HCT116 (cell line): ENCODE measurements around the gene POU5F1. TPM values are rescaled to one million over a fixed set of nuclear protein-coding genes. Genes with fewer than 3 reads are reported as not detected.
A peak's percentile ranks its signal among the peaks of the same experiment; 100 is the strongest.

Experiments
- ATAC-seq: fragments of 200-7000 bp; cut with Tn5 transposase; 2 replicates; pipeline ENCODE4 v1.9.1; 2020; ENCODE audit warnings: mild to moderate bottlenecking, moderate library complexity
- BruUV-seq: library from RNA; stranded (reverse); fragments of 400-500 nt; replicated peaks from 2 replicates; lab custom pipeline; 2021; lab: Mats Ljungman, UMichigan
- CTCF ChIA-PET: fragments of 300-600 bp; sonication (Branson Sonifier 250); formaldehyde crosslinking; loops from one replicate; lab custom pipeline; 2021; ENCODE audit warnings: antibody characterized with exemption; lab: Charles Lee
- POLR2A ChIA-PET: fragments of 300-600, 350-600 bp; sonication (Branson Sonifier 250); formaldehyde crosslinking; loops from one replicate; lab custom pipeline; 2021; ENCODE audit warnings: antibody characterized with exemption; lab: Charles Lee
- RAD21 ChIA-PET, 2 experiments: fragments of 300-600 bp; sonication (Branson Sonifier 250); formaldehyde crosslinking; loops; one replicate each; lab custom pipeline; 2023; ENCODE audit warnings: low total read pairs in 2 of 2; ENCODE audit not compliant: uncharacterized antibody in 2 of 2, unreplicated experiment in 2 of 2, low non-redundant PET in 1 of 2; lab: Charles Lee
- DNase-seq: peaks from one replicate; pipeline ENCODE4 v3.0.0-alpha.2; 2010; ENCODE audit warnings: low read depth, low spot score
- H2AFZ ChIP-seq: fragments of 200-600 bp; shearing (Covaris generic), sonication (generic); 2 replicates; pipeline ENCODE4 v1.6.1; 2017; ENCODE audit warnings: low read depth, mixed run types, mixed read lengths, antibody characterized with exemption, low read length; ENCODE audit not compliant: poor library complexity, severe bottlenecking
- H3K27ac ChIP-seq: 2 replicates; pipeline ENCODE4 v1.5.1; 2012; ENCODE audit warnings: low read depth, low read length
- H3K27me3 ChIP-seq: fragments of 200-600 bp; sonication (generic); 2 replicates; pipeline ENCODE4 v1.6.1; 2016; ENCODE audit warnings: mixed run types, low read length, mixed read lengths; ENCODE audit not compliant: insufficient read depth
- H3K36me3 ChIP-seq, 2 experiments: fragments of 200-500 bp in 1 of 2; fragments of 200-600 bp in 1 of 2; sonication (Bioruptor generic) in 1 of 2; sonication (generic) in 1 of 2; 2 replicates each; pipeline versions ENCODE4 v1.5.1 to v1.6.1; 2014 to 2016; ENCODE audit warnings: low read length in 2 of 2, inconsistent platforms in 1 of 2, mixed read lengths in 1 of 2, mixed run types in 1 of 2; ENCODE audit not compliant: insufficient read depth in 2 of 2, control insufficient read depth in 1 of 2
- H3K4me1 ChIP-seq, 2 experiments: fragments of 200-600 bp in 1 of 2; sonication (generic) in 1 of 2; 2 replicates each; pipeline versions ENCODE4 v1.5.1 to v1.6.1; 2012 to 2017; ENCODE audit warnings: low read length in 2 of 2, inconsistent platforms in 1 of 2, mild to moderate bottlenecking in 1 of 2, mixed read lengths in 1 of 2, mixed run types in 1 of 2, moderate library complexity in 1 of 2; ENCODE audit not compliant: insufficient read depth in 2 of 2, control insufficient read depth in 1 of 2
- H3K4me2 ChIP-seq: fragments of 200-600 bp; sonication (generic); 2 replicates; pipeline ENCODE4 v1.6.1; 2017; ENCODE audit warnings: mixed run types, low read length, mixed read lengths
- H3K4me3 ChIP-seq, 2 experiments: fragments of 200-600 bp in 1 of 2; sonication (generic) in 1 of 2; replicated peaks in 1 of 2; 2 replicates each; pipeline ENCODE4 v1.5.1; 2011 to 2016; ENCODE audit warnings: low read length in 2 of 2, control low read depth in 1 of 2, low read depth in 1 of 2, mild to moderate bottlenecking in 1 of 2, mixed read lengths in 1 of 2, mixed run types in 1 of 2
- H3K79me2 ChIP-seq: fragments of 200-600 bp; sonication (generic); 2 replicates; pipeline ENCODE4 v1.6.1; 2017; ENCODE audit warnings: mild to moderate bottlenecking, mixed run types, low read length, moderate library complexity, mixed read lengths; ENCODE audit not compliant: insufficient read depth
- H3K9ac ChIP-seq: fragments of 200-600 bp; sonication (generic); 2 replicates; pipeline ENCODE4 v1.6.1; 2016; ENCODE audit warnings: low read length, mixed read lengths
- H3K9me2 ChIP-seq: fragments of 200-600 bp; sonication (generic), shearing (Covaris generic); 2 replicates; pipeline ENCODE4 v1.6.1; 2017; ENCODE audit warnings: mixed run types, mild to moderate bottlenecking, moderate library complexity; ENCODE audit not compliant: insufficient read depth
- H3K9me3 ChIP-seq, 2 experiments: fragments of 200-500 bp in 1 of 2; fragments of 200-600 bp in 1 of 2; sonication (Bioruptor generic) in 1 of 2; sonication (generic) in 1 of 2; 2 replicates each; pipeline ENCODE4 v1.6.1; 2014 to 2017; ENCODE audit warnings: low read length in 2 of 2, mixed read lengths in 2 of 2, inconsistent platforms in 1 of 2, low read depth in 1 of 2, mild to moderate bottlenecking in 1 of 2, mixed run types in 1 of 2, moderate library complexity in 1 of 2; ENCODE audit not compliant: control insufficient read depth in 1 of 2, insufficient read depth in 1 of 2
- H4K20me1 ChIP-seq: fragments of 200-600 bp; sonication (generic), shearing (Covaris generic); 2 replicates; pipeline ENCODE4 v1.6.1; 2017; ENCODE audit warnings: mixed run types, mild to moderate bottlenecking, moderate library complexity; ENCODE audit not compliant: insufficient read depth
- CBX3 ChIP-seq: IDR thresholded peaks from 2 replicates; pipeline ENCODE4 v1.6.1; 2012; ENCODE audit warnings: low read depth
- EZH2phosphoT487 ChIP-seq: fragments of 200-600 bp; IDR thresholded peaks from 2 replicates; pipeline ENCODE4 v1.6.1; 2018; ENCODE audit warnings: antibody characterized with exemption, borderline replicate concordance
- RAD21 ChIP-seq: IDR thresholded peaks from 2 replicates; pipeline ENCODE4 v1.6.1; 2012; ENCODE audit warnings: low read depth, mild to moderate bottlenecking
- SRF ChIP-seq: IDR thresholded peaks from 2 replicates; pipeline ENCODE4 v1.6.1; 2012; ENCODE audit warnings: low read depth
- ZNF274 ChIP-seq: fragments of 200-500 bp; sonication (Bioruptor generic); IDR thresholded peaks from 2 replicates; pipeline ENCODE4 v1.6.1; 2014; ENCODE audit warnings: mild to moderate bottlenecking, low read depth, low read length, inconsistent platforms
- intact Hi-C: fragments of 100-400 bp; cut with micrococcal nuclease; formaldehyde crosslinking; loops from 2 replicates; pipeline ENCODE4 v1.10.0; 2022
- total RNA-seq: library from RNA; stranded (reverse); gene quantifications from one replicate; pipeline ENCODE4 v1.2.1, GENCODE V29; 2021; ENCODE audit not compliant: unreplicated experiment
- TF ChIP-seq, protein P1 (sequence below): IDR thresholded peaks from 2 replicates; pipeline ENCODE4 v1.6.1; 2012; ENCODE audit warnings: low read depth
- TF ChIP-seq, protein P2 (sequence below): IDR thresholded peaks from 2 replicates; pipeline ENCODE4 v1.6.1; 2011; ENCODE audit warnings: mild to moderate bottlenecking, low read length, moderate library complexity; ENCODE audit not compliant: insufficient replicate concordance; ENCODE audit errors: extremely low read depth
- TF ChIP-seq, protein P3 (sequence below), 3 experiments: fragments of 200-600 bp in 1 of 3; sonication (generic) in 1 of 3; IDR thresholded peaks in 2 of 3; conservative IDR thresholded peaks in 1 of 3; 2 replicates each; pipeline ENCODE4 v1.5.1; 2012 to 2017; ENCODE audit warnings: low read depth in 2 of 3, low read length in 2 of 3, antibody characterized with exemption in 1 of 3, borderline replicate concordance in 1 of 3, control low read depth in 1 of 3, mild to moderate bottlenecking in 1 of 3, mixed read lengths in 1 of 3, mixed run types in 1 of 3, moderate library complexity in 1 of 3; ENCODE audit not compliant: insufficient read depth in 1 of 3

The POU5F1 gene
- total RNA-seq, 1 experiment from 2014 or later, result 1.9 TPM

DNA sequence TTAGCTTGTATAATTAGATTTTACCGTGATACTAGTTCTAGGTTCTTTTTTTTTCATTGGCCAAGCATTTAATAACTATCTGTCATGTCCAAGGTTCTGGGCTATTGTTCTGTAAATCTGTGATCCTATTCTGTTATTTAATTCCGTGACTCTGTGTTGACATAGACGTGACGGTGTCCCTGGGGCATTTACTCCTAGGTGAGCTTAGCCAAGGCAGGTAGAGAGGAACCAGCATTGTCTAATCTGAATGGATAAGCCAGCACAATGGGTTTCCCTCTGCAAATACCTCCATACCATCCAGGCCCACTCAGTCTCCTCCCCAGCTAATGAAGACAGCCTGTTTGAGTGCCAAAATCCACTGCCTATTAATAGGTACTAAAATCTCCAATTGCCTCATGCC lies 41.4 kb downstream of the POU5F1 start:
- CTCF ChIA-PET, result interaction anchor here (0.7 to 2.6 kb wide), 4 partner anchors 11 to 64 kb away, joined by 3 to 12 read pairs (median 6); partner anchors contain the start of gene PSORS1C1
- no peak overlapping the region for H3K4me2 ChIP-seq
- H3K9me3 ChIP-seq, result no peaks in the 10 kb centered on the region
- no TSS peak for BruUV-seq
- H3K9ac ChIP-seq, result no peak overlapping the region
- no peaks in the 10 kb centered on the region for H3K27me3 ChIP-seq
- peaks cover 18 to 31% of the 10 kb centered on the region in 2 experiments for H3K4me1 ChIP-seq
- intact Hi-C loops, result no loop called here
- RAD21 ChIA-PET, result no interaction called here
- no peaks in the 10 kb centered on the region for H3K36me3 ChIP-seq
- no peaks in the 10 kb centered on the region for H4K20me1 ChIP-seq
- no peak for ATAC-seq
- H3K79me2 ChIP-seq, result no peaks in the 10 kb centered on the region
- no peak for DNase-seq
- POLR2A ChIA-PET, result no interaction called here
- H2AFZ ChIP-seq, result no peak overlapping the region
- no peak for TF ChIP-seq ZNF274
- TF ChIP-seq, protein P1, sequence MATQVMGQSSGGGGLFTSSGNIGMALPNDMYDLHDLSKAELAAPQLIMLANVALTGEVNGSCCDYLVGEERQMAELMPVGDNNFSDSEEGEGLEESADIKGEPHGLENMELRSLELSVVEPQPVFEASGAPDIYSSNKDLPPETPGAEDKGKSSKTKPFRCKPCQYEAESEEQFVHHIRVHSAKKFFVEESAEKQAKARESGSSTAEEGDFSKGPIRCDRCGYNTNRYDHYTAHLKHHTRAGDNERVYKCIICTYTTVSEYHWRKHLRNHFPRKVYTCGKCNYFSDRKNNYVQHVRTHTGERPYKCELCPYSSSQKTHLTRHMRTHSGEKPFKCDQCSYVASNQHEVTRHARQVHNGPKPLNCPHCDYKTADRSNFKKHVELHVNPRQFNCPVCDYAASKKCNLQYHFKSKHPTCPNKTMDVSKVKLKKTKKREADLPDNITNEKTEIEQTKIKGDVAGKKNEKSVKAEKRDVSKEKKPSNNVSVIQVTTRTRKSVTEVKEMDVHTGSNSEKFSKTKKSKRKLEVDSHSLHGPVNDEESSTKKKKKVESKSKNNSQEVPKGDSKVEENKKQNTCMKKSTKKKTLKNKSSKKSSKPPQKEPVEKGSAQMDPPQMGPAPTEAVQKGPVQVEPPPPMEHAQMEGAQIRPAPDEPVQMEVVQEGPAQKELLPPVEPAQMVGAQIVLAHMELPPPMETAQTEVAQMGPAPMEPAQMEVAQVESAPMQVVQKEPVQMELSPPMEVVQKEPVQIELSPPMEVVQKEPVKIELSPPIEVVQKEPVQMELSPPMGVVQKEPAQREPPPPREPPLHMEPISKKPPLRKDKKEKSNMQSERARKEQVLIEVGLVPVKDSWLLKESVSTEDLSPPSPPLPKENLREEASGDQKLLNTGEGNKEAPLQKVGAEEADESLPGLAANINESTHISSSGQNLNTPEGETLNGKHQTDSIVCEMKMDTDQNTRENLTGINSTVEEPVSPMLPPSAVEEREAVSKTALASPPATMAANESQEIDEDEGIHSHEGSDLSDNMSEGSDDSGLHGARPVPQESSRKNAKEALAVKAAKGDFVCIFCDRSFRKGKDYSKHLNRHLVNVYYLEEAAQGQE, result no peak
- H3K27ac ChIP-seq, result no peak overlapping the region
- H3K9me2 ChIP-seq, result no peaks in the 10 kb centered on the region
- no peak overlapping the region for H3K4me3 ChIP-seq

DNA sequence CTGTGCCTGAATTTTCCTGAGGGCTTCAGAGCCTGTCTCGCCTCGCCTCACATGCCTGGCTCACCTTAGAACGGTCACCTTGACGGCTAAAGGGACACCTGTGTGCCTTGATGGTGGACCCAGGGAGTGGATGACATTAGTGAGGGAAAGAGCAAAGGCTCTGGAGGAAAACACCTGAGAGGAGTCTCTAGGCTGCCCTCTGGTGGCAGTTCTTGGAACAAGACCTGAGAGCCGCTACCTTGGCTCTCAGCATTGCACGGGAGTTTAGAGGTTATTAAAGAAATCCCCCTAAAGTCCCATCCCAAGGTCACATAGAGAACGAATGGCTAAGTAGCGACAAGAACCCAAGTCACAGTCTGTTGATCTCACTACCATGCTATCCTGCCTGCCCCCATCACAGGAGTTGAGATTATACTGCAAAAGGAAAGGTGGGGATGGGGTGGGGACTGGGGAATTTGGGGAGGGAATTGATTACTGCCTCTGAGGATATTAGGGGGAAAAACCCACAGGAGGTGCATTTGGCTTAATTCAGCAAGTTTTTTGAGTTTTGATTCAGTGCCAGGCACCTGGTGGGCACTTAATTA lies 42.3 kb downstream of the POU5F1 start:
- H3K79me2 ChIP-seq, result no peaks in the 10 kb centered on the region
- H3K4me2 ChIP-seq, result no peak overlapping the region
- ChIA-PET RAD21 (interaction anchor here in 1 of 2 experiments (0.6 kb wide), 1 partner anchor 14 kb away, joined by 3 read pairs; the partner anchor contains the start of gene PSORS1C1), POLR2A (no interaction called here), CTCF (interaction anchor here (0.7 to 2.6 kb wide), 4 partner anchors 10 to 65 kb away, joined by 3 to 12 read pairs (median 6); partner anchors contain the start of gene PSORS1C1)
- no peak overlapping the region for H2AFZ ChIP-seq
- no peaks in the 10 kb centered on the region for H3K9me2 ChIP-seq
- H3K9me3 ChIP-seq, result no peaks in the 10 kb centered on the region
- H4K20me1 ChIP-seq, result no peaks in the 10 kb centered on the region
- intact Hi-C loops, result loop anchor here (1.0 kb wide), 1 partner anchor 213 kb away; no protein-coding TSS in a partner anchor
- DNase-seq (no peak), ATAC-seq (peak; percentile 75)
- BruUV-seq, result no TSS peak
- TF ChIP-seq, protein P2, sequence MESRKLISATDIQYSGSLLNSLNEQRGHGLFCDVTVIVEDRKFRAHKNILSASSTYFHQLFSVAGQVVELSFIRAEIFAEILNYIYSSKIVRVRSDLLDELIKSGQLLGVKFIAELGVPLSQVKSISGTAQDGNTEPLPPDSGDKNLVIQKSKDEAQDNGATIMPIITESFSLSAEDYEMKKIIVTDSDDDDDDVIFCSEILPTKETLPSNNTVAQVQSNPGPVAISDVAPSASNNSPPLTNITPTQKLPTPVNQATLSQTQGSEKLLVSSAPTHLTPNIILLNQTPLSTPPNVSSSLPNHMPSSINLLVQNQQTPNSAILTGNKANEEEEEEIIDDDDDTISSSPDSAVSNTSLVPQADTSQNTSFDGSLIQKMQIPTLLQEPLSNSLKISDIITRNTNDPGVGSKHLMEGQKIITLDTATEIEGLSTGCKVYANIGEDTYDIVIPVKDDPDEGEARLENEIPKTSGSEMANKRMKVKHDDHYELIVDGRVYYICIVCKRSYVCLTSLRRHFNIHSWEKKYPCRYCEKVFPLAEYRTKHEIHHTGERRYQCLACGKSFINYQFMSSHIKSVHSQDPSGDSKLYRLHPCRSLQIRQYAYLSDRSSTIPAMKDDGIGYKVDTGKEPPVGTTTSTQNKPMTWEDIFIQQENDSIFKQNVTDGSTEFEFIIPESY, result no peak
- TF ChIP-seq SRF (no peak), CBX3 (no peak), EZH2phosphoT487 (no peak), RAD21 (peak; percentile 67)
- TF ChIP-seq, protein P3, sequence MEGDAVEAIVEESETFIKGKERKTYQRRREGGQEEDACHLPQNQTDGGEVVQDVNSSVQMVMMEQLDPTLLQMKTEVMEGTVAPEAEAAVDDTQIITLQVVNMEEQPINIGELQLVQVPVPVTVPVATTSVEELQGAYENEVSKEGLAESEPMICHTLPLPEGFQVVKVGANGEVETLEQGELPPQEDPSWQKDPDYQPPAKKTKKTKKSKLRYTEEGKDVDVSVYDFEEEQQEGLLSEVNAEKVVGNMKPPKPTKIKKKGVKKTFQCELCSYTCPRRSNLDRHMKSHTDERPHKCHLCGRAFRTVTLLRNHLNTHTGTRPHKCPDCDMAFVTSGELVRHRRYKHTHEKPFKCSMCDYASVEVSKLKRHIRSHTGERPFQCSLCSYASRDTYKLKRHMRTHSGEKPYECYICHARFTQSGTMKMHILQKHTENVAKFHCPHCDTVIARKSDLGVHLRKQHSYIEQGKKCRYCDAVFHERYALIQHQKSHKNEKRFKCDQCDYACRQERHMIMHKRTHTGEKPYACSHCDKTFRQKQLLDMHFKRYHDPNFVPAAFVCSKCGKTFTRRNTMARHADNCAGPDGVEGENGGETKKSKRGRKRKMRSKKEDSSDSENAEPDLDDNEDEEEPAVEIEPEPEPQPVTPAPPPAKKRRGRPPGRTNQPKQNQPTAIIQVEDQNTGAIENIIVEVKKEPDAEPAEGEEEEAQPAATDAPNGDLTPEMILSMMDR (IDR thresholded peaks at IDR 0.05 in 2 of 3, conservative IDR thresholded peaks at IDR 0.05 in 1 of 3; ENCODE audit: borderline replicate concordance in 1 of 3, insufficient read depth in 1 of 3, low read depth in 2 of 3, low read length in 2 of 3), result peak; percentile 62 to 89 (median 76); a peak in 5 of 6 replicates
- no peaks in the 10 kb centered on the region for H3K36me3 ChIP-seq
- no peak overlapping the region for H3K9ac ChIP-seq
- no peak overlapping the region for H3K27ac ChIP-seq
- no peaks in the 10 kb centered on the region for H3K27me3 ChIP-seq
- H3K4me1 ChIP-seq, result peaks cover 26 to 39% of the 10 kb centered on the region in 2 experiments
- H3K4me3 ChIP-seq, result no peak overlapping the region
